ENCODE measurements around the gene STON2. TPM values are rescaled to one million over a fixed set of nuclear protein-coding genes. Genes with fewer than 3 reads are reported as not detected.

STON2 gene
- total and polyA plus RNA-seq, 2 of the 13 experiments (the other 11 are each of a cell fraction or from before 2014, with no cell fraction given), result 2.1 to 11.0 TPM

DNA sequence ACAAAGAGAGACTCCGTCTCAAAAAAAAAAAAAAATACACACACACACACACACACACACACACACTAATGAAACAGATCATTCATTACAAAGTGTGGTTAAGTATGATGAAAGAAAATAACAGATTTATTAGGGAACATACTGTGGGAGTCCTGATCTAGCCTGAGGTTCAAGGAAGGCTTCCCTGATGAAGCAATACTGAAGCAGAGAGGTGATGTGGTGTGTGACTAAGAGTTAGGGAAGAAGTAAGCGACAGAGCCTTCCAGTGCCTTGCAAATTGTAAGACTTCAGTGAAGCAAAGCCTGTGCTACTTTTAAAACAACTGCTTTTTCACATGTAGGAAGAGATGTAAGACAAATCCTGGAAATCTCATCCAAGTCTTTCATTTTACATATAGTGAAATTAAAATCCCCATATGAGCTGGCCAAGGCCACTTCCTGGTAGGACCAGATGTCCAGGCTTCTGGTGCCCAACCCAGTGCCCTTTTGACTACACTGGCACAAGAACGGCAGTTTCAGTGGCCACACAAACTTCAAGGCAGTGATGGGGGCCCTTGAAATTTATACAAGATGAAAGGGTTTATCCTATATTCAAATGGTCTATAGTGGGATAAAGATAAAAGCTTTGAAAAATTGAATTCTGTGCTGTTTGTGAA lies 86.2 kb downstream of the STON2 start (continued):
- no peak for TF ChIP-seq MAFK (conservative IDR thresholded peaks at IDR 0.05 in 1 of 2, IDR thresholded peaks at IDR 0.05 in 1 of 2; ENCODE audit: low read length in 2 of 2)

DNA sequence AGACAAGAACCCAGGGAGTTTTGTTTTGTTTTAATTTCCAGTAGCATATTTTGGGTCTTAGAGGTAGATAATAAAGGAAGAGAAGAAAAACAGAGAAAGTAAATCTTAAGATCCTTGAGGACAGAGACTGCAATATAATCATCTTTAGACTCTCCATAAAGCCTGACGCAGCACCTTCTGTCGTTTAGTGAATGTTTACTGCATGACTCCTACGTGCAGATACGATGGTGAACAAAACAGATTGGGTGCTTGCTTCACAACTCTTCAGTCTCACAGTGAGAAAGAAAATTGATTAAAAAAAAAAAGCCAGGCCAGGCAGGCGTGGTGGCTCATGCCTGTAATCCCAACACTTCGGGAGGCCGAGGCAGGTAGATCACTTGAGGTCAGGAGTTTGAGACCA lies 86.9 kb downstream of the STON2 start:
- Histone ChIP-seq H3K36me3 (replicated peaks in 1 of 2; ENCODE audit: control insufficient read depth in 1 of 2, insufficient read depth in 2 of 2, low read length in 2 of 2) (no peaks in the 10 kb centered on the region), H4K20me1 (ENCODE audit: insufficient read depth, low read length) (no peaks in the 10 kb centered on the region), H2AFZ (ENCODE audit: low read length) (no peak overlapping the region), H3K27me3 (ENCODE audit: control insufficient read depth in 1 of 2, insufficient read depth in 2 of 2, low read length in 2 of 2) (no peaks in the 10 kb centered on the region; a peak in 1 of 5 replicates), H3K4me1 (ENCODE audit: insufficient read depth, low read length) (peaks cover 9% of the 10 kb centered on the region), H3K9ac (ENCODE audit: insufficient read depth, low read depth, low read length) (no peak overlapping the region), H3K4me2 (ENCODE audit: low read depth, low read length) (no peak overlapping the region), H3K4me3 (replicated peaks in 1 of 3; ENCODE audit: insufficient read depth in 1 of 3, low read depth in 2 of 3, low read length in 3 of 3) (no peak overlapping the region), H3K79me2 (ENCODE audit: insufficient read depth, low read length) (no peaks in the 10 kb centered on the region), H3K27ac (ENCODE audit: extremely low read length, insufficient read depth, low read length) (no peak overlapping the region), H3K9me3 (ENCODE audit: low read length) (no peaks in the 10 kb centered on the region)
- intact Hi-C loops (cut with micrococcal nuclease; ENCODE audit: unreplicated experiment), result no loop called here
- 84% methylated on average over 7 of the region's 7 CpGs for WGBS (ENCODE audit: low lambda C conversion rate)
- CTCF ChIA-PET (ENCODE audit: low intra/inter-chr PET ratio, low total read pairs), result no interaction called here
- POLR2A ChIA-PET, result no interaction called here
- TF ChIP-seq NPAS2 (CRISPR knock-in tag; IDR thresholded peaks at IDR 0.05; ENCODE audit: borderline replicate concordance) (no peak), SMC3 (IDR thresholded peaks at IDR 0.05; ENCODE audit: low read length) (no peak), SIN3A (IDR thresholded peaks at IDR 0.05; ENCODE audit: borderline replicate concordance, low read depth, low read length) (no peak), ZNF143 (CRISPR knock-in tag; IDR thresholded peaks at IDR 0.05) (no peak), TSC22D2 (CRISPR knock-in tag; IDR thresholded peaks at IDR 0.05; ENCODE audit: borderline replicate concordance) (no peak), ZNF629 (CRISPR knock-in tag; conservative IDR thresholded peaks at IDR 0.05) (no peak)
- no TSS peak for BruUV-seq (replicated peaks)
- no peak for ATAC-seq
- FAIRE-seq, result no peak
- no peak for DNase-seq (ENCODE audit: low spot score)
- in situ Hi-C loops (cut with HindIII; ENCODE audit: extremely low pct_ligation_motif_present, low pct_unique_long_range_greater_than_20kb), result no loop called here
